HG03095 (cell line): ENCODE data around the gene GSTT4.
"Not testable (repeated sequence)": the region's sequence is repeated elsewhere in the genome, so short reads cannot be mapped to it uniquely, and the experiment has no call there.

Experiments
- ATAC-seq: cut with Tn5 transposase; IDR thresholded peaks from one replicate; pipeline ENCODE4 v1.9.1; 2021; ENCODE audit warnings: moderate library complexity; ENCODE audit not compliant: unreplicated experiment

GSTT4 gene

DNA sequence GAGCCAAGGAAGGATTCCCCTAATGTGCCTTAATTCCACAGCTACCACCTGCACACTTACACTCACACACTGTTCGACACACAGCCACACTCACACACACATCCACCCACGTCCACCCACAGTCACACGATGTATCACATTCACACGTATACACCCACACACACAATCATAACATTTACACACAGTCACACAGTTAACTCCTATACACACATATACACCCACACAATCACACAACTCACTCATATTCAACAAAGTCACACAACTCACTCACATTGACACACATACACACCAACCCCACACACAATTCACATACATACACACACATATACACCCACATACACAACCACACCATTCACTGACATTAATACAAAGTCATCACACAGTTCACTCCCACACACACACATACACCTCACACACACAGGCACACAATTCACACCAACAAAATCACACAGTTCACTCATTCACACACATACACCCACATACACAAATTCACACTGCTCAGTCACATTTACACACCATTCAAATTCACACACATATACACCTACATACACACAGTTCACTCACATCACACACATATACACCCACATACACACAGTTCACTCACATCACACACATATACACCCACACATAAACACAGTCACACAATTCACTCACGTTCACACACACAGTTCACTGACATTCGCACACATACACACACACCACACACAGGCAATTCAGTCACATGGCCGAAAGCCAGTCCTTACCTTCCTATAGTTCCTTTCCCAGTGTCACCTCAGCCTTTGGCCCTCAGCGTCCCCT lies 50.9 kb downstream of the GSTT4 start:
- ATAC-seq = not testable (repeated sequence)

DNA sequence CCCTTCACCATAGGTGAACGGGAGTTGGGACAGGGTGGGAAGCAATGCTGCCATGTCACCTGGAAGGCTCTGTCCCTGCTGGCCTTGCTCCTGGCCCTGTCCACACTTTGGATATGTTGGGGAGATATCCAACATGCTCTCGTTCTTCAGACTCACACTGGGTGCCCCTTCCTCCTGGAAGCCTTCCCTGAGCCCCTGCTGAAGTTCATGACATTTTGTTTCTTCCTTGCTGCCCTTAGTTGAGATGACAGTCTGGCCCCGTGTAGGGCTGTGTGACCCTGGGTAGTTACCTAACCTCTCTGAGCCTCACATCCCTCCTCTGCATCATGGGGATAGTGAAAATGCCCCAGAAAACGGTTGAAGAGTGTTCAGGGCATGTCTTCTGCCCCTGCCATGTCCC lies 51.8 kb downstream of the GSTT4 start:
- not testable (repeated sequence) for ATAC-seq

DNA sequence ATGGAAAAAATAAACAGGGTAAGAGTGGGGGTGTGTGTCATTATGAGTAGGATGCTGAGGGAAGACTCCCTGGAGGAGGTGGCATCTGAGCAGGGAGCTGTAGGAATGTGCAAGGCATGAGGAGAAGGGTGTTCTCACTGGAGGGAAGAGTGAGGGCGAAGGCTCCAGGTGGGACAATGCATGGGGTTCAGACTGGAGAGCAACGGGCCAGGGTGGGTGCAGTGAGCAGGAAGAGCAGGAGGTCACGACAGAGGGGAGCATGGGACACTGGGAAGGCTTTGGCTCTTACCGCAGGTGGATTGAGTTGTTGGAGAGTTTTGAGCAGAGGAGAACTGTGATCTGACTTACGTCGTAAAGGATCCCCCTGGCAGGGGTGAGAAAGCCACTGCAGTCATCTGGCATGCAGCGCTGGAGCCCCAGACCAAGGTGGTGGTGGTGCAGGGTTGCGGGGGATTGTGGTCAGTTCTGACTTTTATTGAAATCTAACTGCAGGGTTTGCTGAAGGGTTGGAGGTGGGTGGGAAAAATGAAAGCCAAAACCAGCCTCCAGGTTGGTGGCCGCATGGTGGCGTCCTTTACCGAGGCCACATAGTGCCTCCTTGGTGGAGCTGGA lies 52.4 kb downstream of the GSTT4 start:
- not testable (repeated sequence) for ATAC-seq

DNA sequence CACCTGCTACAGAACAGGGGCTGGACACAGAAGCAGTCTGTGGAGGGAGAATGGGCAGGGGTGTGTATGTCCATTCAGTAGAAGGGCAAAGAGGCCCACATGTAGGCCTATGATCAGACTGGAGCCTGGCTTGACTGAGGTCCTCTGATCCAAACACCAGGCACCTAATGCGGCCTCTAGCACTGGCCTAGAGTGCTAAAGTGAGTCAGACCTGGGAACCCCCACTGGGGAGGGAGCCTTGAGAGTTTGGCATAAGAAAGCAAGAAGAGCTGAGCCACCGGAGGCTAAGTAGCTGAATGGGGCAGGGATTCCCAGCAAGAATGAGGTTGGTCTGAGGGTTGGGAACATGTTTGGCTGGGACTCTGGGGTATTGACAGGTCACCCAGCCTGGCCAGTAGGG lies 53.9 kb downstream of the GSTT4 start:
- ATAC-seq = not testable (repeated sequence)

DNA sequence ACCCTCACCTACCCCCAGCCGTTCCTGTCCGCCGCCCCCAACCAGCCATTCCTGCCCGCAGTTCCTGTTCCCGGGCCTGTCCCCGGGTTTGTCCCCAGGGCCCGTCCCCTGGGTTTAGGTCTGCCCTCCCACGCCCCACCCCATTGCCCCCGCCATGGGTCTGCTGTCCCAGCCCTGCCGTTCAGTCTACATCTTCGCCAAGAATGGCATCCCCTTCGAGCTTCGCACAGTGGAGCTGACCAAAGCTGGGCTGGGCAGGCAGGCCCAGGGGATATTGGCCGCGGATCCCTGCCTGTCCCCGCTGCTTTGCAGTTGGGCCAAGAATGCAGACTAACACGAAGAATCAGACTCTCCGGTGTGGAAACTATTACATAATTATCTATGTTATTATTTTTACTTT lies 55.5 kb downstream of the GSTT4 start:
- not testable (repeated sequence) for ATAC-seq
